Amniotic stem cell (primary cell): ENCODE measurements around the gene FHAD1.
"Not testable (repeated sequence)": the region's sequence is repeated elsewhere in the genome, so short reads cannot be mapped to it uniquely, and the experiment has no call there.

Source experiments
- DNase-seq: peaks from one replicate; lab custom pipeline; 2025; lab: John Stamatoyannopoulos, UW

FHAD1 gene

DNA sequence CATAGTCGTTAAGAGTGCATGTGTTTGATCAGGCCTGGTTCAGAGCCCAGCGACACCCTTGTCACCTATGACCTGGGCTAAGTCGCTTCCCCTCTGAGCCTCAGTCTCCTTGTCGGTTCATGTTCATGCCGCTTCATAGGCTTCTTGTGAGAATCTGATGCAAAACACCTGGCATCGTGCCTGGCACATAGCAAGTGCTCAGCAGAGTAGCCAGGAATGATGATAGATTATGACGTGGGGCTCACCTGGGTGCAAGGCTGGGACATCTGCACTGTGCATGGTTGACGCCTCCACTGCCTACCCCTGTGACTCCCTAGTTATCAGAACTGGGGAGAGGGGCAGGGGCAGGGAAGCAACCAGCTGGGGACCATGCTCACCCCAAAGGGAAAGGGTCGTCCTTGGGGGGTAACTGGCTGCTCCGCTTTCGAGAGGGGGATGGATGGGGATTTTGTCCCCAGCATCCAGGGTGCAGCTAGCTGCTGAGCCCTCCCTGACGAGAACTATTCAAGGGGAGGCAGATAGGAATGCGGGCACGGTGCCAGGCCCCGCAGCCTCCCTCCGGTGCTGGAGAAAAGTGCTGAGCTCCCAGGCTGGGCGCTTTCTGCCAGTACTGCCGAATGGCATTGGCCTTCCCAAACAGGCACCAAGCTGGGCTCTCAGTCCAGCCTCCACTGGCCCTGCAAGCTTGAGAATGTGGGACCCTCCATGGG is 171.9 kb downstream of the FHAD1 start:
- no peak for DNase-seq

DNA sequence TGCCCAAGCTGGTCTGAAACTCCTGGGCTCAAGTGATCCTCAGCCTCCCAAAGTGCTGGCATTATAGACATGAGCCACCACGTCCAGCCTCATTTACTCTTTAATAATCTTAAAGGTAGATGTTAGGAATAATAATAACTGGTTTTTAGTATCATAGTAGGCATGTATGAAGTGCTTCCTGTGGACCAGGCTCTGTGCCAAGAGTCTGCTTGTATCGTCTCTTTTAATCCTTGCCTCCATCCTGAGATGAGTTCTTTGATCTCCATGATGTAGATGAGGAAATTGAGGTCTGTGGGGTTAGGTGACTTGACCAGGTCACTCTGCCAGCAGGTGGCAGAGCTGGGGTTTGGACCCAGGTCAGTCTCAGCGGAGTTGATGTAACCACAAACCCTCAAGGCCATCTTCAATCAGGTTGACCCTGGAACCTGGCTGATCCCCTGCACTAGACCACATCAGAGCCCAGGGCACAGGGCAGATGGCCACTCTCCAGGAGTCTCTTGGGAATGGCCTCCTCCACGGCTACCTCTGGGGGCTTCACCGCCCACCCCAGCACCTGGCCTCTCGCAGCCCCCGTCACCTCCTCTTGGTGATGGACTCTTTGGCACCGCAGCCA is 173.9 kb downstream of the FHAD1 start:
- no peak for DNase-seq

DNA sequence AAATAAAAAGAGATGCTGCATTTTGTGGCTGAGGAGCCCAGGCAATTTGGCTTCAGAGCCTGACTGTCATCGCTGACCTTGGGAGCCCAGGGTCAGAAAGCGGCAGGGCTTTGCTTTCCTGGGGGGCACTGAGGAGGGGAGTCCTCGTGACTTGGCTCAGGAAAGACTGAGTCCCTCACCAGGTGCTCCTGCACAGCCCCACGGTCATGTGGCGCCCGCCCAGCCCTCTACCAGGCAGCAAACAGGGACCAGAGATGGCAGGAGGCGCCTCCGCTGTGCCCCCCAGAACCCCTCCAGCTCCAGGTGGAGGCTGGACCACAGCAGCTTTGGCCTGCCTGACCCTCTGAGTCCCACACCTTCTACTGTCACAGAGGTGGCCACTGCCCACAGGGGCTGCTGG is 175.8 kb downstream of the FHAD1 start:
- DNase-seq = no peak

DNA sequence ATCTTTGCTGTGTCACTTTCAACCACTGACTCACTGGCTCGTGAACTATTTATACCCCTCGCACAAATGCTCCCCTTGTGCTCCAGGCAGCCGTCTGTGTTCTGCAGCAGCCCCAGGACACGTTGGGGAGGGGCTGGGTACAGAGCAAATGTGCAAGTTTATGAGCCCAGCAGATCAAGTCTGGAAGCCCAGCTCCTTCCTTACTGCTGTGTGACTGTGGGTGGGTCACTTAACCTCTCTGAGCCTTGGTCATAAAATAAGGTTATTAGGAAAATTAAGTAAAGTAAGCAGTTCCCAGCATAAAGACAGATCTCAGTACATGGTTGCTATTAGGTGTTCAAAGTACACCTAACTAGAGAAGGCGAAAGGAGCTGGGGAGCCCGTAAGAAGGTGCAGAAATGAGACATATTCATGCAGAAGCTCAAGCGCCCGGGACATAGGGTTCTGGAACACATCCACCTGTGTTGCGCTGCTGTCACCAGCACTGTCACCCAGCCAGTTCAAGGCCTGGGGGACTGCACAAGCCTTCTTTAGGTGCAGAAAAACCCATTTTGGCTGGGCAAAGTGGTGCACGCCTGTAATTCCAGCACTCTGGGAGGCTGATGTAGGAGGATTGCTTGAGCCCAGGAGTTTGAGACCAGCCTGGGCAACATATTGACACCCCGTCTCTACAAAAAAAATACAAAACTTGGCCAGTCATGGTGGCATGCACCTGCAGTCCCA is 176.5 kb downstream of the FHAD1 start:
- DNase-seq = no peak

DNA sequence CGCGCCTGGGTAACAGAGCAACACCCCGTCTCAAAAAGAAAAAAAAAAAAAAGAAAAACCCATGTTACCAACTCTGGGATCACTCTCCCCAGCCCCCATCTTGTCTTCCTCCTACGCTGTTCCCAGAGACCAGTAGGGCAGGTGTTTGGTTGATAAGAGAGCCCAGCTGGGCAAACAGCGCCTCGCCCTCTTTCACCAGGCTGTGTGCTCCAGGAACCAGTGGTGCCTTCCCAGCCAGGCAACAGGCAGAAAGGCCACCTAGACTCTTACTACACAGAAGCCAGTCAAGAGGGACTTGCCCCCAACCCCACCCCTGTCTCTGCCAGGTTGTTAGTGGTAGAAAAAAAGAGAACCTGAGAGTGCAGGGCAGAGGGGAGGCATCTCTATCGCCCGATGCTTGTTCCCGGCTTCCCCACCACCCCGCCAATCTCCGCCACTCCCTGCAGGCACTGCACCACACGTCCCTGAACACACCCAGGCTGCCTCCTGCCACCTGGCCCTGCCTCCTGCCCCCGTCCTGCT is 177.2 kb downstream of the FHAD1 start:
- no peak for DNase-seq

DNA sequence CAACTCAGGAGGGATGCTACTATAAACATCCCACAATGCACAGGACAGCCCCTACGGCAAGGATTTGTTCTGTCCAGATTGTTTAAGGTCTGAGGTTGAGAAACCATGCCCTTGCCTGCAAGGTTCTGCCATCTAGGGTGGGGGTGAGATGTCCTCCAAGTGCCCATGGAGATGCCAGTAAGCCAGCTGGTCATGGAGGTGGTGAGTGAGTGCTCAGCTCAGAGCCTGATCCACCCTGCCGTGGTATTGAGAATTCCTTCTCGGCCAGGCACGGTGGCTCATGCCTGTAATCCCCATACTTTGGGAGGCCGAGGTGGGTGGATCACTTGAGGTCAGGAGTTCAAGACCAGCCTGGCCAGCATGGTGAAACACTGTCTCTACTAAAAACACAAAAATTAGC is 178.0 kb downstream of the FHAD1 start:
- DNase-seq = no peak

DNA sequence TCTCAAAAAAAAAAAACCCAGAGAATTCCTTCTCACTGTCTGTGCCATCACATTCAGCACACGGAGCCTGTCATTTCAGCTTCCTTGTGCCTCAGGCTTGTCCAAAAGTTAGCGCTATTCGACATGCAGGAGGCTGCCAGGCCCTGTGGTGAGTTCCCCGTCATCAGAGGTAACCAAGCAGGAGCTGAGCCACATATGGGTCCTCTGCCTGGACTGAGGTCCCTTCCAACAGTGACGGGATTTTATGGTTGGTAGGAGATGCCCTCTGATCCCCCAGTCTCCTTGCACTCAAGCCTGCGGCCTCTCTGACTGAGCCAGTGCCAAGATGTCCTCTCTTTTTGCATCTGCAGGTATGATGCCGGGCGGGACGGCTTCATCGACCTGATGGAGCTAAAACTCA is 178.5 kb downstream of the FHAD1 start:
- DNase-seq = no peak

DNA sequence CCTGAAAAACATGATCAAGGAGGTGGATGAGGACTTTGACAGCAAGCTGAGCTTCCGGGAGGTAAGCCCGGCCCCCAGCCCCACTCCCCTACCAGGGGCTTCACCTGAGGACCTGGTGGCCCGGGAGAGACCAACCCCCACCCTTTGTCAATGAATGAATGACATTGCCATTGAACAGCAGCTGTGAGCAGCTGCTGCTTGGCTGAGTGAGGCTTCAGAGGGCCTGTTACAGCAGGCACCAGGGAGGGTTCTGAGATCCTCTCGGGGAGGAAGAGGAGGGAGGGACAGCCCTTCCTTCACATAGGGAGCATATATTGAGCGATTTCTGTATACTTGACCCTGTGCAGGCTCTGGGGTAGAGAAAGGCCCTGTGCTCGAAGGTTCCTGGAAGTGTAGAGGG is 178.9 kb downstream of the FHAD1 start:
- no peak for DNase-seq

DNA sequence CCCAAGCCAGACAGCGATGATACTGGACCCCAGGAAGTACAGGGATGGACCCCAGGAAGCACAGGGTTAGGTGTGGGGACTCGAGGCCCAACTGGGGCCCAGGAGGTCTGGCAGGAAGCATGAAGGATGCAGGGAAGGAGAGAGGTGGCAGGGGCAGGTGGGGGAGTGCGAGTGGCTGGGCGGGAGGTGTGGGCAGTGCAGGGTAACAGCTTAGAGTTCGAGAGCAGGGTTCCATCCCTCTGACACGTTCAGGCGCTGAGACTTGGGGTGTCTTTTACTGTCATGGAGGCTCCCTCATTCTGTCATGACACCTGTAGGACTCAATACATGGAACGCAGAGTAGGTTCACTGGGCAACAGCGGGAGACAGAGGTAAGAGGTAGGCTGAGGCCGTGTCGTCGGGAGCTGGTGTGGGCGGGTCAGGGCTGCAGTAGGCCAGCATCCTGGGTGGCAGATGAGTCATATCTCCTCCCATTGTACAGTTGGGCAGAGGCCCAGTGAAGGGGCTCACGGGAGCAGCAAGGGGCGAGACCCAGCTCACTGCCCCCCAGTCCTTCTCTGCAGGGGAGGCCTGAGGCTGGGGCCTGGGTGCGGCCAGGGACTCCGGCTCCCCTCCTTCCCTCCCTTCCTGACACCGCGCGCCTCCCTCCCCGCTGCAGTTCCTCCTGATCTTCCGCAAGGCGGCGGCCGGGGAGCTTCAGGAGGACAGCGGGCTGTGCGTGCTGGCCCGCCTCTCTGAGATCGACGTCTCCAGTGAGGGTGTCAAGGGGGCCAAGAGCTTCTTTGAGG is 179.7 kb downstream of the FHAD1 start:
- no peak for DNase-seq

DNA sequence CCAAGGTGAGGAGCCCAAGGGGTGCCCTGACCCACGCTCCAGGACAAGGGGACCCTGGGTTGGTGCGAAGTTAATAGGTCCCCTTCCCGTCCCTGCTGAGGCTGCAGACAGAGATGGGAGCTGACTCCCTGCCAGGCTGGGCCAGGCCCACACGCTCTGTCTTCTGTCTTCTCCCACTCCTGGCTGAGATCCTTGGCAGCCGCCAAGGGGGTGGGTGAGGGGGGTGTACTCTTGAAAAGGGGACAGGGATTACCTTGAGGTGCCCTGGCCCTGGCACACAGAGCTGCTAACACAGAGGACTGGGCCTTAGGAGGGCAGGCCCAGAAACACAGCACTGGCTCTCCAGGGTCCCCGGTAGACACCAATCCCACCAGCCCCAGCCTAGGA is 180.2 kb downstream of the FHAD1 start:
- no peak for DNase-seq

DNA sequence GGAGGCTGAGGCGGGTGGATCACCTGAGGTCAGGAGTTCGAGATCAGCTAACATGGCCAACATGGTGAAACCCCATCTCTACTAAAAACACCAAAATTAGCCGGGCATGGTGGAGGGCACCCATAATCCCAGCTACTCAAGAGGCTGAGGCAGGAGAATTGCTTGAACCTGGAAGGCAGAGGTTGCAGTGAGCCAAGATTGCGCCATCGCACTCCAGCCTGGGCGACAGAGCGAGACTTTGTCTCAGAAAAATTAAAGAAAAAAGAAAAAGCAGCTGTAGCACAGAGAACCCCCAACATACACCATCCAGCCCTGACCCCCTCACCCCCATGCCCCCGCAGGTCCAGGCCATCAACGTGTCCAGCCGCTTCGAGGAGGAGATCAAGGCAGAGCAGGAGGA is 181.2 kb downstream of the FHAD1 start:
- DNase-seq = not testable (repeated sequence)

DNA sequence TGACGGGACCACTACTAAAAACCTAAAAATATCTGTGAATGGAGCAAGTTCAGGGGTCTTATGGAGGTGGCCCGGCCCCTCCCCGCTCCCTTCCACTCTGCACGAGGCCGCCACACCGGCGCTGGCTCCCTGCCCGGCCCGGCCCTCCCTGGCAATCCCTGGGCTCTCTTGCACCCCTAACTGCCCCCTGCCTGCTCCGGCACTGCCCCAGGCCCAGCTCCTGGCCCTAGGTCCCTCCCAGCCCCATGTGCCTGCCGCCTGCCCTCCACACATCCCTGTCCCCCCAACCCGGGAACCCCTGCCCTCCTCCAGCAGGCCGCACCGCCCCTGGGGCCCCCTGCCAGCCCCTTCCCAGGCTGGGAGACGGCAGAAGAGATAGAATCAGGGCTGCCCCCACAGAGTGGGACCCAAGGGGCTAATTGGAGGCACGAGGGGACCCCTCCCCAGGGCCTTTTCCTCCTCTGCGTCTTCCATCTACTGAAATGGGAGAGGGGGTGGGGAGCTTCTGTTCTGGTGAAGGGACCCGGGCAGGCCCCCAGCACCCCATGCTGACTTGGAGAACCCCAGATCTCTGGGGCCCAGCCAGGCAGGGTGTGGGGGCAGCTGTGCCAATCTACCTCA is 181.9 kb downstream of the FHAD1 start:
- no peak for DNase-seq

DNA sequence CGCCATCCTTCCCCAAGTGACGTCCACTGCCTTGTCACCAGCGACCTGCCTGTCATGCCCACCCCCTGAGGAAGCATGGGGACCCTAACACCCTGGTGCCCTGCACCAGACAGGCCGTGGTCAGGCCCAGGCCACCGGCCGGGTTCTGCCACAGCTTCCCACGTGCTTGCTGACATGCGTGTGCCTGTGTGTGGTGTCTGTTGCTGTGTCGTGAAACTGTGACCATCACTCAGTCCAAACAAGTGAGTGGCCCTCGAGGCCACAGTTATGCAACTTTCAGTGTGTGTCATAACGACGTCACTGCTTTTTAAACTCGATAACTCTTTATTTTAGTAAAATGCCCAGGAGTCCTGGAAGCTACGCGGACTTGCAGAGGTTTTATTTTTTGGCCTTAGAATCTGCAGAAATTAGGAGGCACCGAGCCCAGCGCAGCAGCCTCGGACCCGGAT is 182.7 kb downstream of the FHAD1 start:
- DNase-seq = no peak

DNA sequence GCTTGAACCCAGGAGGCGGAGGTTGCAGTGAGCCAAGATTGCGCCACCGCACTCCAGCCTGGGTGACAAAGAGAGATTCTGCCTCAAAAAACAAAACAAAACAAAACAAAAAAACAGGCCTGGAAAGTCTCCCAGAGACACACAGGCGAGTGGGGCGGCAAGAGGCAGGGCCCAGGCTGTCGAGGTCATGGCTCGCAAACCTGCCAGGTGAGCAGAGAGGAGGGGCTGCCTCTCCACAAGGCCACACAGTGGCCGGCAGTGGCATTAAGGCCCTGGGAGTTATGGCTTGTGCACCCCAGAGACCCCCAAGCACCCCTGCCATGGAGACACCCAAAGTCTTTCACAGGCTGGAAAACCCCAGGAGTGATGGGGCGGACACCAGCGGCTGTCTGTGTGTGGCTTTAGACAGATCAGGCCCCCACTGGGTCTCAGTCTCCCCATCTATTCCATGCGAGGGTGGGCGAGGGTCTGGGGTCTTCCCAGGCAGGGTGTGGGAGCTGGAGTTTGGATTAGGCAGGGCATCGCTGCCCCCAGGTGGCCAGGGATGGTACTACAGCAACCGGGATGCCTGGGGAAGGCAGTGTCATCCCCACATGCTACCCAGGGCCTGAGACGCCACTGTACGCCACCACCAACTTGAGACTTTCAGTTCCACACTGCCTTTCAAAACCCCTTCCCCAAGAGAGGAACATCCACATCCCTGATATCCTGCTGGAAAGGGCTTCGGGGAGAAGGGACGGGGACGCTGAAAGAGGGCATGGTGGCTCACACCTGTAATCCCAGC is 184.0 kb downstream of the FHAD1 start:
- DNase-seq = no peak

DNA sequence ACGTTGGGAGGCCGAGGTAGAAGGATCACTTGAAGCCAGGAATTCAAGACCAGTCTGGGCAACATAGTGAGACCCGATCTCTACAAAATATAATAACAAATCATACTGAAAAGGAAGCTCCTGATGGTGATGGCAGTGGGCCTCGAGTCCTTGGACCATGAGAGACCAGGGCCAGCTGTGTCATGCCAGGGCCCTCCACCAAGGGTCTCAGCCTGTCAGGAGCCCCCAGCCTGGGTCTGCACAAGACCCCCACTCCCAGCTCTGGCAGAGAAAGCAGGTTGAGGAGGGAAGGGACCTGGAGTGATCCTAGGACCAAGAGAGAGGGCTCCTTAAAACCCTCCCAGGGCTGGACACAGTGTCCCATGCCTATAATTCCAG is 184.5 kb downstream of the FHAD1 start:
- DNase-seq = no peak

DNA sequence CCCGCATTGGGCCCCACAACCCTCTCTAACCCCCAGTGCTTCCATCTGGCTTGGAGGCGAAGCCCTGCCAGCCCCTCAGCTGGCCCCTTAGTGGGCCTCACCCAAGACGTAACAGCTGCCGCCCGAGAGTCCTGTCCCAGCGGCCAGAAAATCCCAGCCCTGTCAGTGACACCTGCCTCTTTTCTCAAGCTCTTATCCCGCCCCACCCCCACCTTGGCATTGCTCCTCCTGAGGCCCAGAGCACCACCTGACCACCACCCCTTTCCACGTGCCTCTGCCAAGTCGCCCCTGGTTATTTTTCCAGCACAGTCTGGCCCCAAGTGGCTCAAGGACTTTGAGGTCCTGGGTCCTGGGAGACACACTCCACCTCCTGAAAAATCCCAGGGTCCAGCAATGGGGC is 185.3 kb downstream of the FHAD1 start:
- no peak for DNase-seq

DNA sequence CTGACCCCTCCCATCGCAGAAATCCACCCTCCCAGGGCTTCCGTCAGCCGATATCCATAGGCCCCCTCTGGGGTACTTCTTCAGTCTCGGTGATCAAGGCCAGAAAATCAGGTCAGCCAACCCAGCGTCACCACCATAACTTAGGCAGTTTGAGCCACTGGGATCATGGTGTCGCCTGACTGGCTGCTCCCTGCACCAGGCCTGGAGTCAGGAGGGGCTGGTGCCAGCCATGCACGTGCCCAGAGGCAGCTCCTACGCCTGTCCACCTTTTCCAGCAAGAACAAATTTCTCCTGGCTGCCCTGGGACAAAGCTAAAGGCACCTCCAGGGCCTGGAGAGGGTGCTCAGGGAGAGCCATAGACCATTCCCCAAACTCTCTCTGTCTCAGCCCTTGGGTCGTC is 186.4 kb downstream of the FHAD1 start:
- no peak for DNase-seq

DNA sequence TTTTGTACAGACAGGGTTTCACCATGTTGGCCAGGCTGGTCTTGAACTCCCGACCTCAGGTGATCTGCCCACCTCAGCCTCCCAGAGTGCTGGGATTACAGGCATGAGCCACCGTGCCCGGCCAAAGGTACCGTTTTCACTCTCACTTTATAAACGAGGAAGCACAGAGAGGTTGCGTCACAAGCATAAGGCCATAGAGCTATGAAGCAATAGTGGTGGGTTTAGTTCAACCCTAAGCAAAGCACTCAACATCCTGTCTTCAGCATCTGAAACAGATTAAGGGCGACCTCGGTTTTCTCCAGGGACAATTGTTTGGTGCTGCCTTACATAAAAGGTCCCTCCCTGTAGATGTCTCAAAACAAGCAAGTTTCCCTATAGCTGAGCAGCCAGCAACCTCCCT is 187.7 kb downstream of the FHAD1 start:
- not testable (repeated sequence) for DNase-seq

DNA sequence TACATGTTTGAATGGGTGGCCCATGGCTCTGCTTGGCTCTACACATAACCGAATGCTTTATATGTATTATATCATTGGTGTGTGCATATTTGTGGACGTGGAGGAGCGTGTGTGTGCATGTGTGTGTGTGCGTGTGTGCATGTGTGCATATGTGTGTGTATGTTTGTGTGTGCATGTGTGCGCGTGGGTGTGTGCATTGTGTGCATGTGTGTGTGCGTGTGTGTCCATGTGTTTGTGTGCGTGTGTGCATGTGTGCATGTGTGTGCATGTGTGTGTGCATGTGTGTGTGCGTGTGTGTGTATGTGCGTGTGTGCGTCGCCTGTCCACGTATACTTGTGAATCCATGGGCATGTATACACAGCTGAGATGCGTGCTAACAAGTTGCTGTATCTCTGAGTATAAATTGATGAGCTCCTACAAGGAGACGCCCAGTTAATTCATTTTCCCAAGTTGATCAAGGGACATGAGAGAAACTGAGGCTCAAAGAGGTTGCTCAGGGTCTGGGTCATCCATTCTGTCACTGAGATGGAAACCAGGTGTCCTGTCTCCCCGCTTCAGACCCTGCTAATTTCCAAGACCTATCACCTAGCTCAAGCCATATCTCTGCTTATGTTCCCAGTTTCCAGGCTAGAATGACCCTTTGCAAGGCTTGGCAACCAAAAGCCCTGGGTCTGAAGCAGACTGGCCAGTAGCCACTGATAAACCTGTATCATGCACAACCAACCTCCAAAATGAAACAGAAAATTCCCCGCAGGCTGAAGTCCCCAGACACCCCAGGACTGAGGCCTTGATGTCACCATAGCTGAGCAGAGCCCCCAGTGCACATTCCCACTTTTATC is 188.4 kb downstream of the FHAD1 start:
- DNase-seq = no peak

DNA sequence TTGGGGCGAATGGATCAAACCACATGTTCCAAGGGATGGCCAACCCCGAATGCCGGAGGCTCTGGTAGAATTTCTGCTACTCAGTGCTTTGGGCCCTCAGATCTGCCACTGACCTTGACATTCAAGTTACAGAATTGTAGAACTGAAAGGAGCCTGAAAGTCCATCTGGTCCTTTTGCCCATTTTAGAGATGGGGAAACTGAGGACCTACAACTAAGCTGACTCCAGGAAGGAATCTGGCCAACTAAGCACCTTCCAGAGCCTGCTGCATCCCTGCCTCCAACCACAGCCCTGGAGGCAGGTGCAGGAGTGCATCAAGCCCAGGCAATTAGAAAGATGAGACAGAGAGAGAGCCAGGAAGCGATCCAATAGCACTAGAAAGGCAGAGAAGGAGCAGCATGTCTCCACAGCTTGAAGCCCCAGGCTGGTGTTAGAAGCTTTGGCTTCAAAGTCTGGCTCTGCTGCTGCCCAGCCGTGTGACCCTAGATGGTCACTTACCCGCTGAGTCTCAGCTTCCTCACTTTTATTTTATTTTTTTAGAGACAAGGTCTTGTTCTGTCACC is 189.9 kb downstream of the FHAD1 start:
- no peak for DNase-seq
